Measurements from ENCODE around the gene CARS1.

The CARS1 gene

DNA sequence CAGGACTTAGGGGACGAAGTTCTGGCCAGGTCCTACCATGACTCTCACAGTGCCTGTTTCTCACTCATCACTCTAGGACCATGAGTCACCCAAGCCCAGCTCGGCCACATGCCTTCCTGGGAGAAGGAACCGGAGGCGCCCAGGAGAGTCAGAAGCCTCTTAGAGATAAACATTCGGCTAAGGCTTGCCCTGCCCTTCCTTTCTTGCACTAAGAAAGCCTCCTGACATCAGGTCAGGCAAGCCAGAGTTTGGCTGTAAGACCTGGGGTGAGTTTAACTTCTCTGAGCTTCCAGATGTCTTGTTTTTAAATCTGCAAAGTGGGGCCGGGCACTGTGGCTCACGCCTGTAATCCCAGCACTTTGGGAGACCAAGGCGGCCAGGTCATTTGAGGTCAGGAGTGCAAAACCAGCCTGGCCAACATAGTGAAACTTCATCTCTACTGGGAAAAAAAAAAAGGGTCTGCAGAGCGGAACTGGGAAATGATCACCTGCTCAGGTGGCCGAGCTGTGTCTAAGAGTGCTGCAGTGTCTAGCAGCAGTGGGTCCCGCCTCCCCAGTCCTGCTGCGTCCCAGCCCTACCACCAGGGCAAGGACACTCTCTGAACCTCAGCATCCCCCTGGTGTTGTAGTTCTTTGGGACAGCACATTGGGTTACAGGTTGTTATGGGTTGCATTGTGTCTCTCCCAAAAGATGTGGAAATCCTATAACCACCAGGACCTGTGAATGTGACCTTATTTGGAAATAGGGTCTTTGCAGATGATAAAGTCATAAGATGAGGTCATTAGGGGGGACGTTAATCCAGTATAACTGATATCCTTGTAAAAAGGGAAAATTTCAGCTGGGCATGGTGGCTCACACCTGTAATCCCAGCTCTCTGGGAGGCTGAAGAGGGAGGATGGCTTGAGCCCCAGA is 1.8 kb upstream of the CARS1 start:
- Histone ChIP-seq H3K36me3 (ENCODE audit: insufficient read depth, low read length) (no peaks in the 10 kb centered on the region), H3K9me3 (ENCODE audit: control insufficient read depth, insufficient read depth, low read length) (no peaks in the 10 kb centered on the region), H3K4me1 (ENCODE audit: insufficient read depth, low read length) (peaks cover 8% of the 10 kb centered on the region; the same call in 1 of the 2 replicates), H3K9ac (ENCODE audit: low read depth, low read length) (no peak overlapping the region)

- H3K4me1 ChIP-seq (ENCODE audit: insufficient read depth, low read length) = peaks cover 12% of the 10 kb centered on the region; the same call in 1 of the 2 replicates
- no peaks in the 10 kb centered on the region for H3K9me3 ChIP-seq (ENCODE audit: control insufficient read depth, insufficient read depth, low read length)
- H3K36me3 ChIP-seq (ENCODE audit: insufficient read depth, low read length) = no peaks in the 10 kb centered on the region
- peak overlapping the region; percentile 83 for H3K9ac ChIP-seq (ENCODE audit: low read depth, low read length)
Measured at GRCh38 chr11:3056296-3057068, 741 bp downstream of the CARS1 start.

GRCh38 chr11:3055891-3056290 is 1.3 kb downstream of the CARS1 start:
- Histone ChIP-seq H3K9ac (ENCODE audit: low read depth, low read length) (peak overlapping the region; percentile 83), H3K36me3 (ENCODE audit: insufficient read depth, low read length) (no peaks in the 10 kb centered on the region), H3K4me1 (ENCODE audit: insufficient read depth, low read length) (peaks cover 15% of the 10 kb centered on the region; the same call in 1 of the 2 replicates), H3K9me3 (ENCODE audit: control insufficient read depth, insufficient read depth, low read length) (no peaks in the 10 kb centered on the region)

DNA sequence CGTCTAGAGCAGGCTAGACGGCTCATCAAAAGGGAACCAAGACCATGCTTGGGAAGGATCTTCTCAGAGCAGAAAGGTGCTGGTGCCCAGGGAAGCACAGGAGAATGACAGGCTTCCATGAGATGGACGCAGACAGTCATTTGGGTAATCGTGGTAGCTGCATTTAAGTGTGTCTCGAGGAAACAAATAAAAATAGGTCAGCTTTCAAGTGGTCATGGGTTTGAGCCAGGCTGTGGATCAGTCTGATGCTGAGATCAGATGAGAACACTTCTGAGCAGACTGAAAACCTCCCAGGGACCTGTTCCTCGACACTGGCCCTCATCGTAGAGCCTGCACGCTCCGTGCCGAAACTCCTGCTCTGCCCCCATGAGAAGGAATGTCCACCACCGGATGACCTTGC is 4.7 kb downstream of the CARS1 start:
- H3K9ac ChIP-seq (ENCODE audit: low read depth, low read length) = no peak overlapping the region

DNA sequence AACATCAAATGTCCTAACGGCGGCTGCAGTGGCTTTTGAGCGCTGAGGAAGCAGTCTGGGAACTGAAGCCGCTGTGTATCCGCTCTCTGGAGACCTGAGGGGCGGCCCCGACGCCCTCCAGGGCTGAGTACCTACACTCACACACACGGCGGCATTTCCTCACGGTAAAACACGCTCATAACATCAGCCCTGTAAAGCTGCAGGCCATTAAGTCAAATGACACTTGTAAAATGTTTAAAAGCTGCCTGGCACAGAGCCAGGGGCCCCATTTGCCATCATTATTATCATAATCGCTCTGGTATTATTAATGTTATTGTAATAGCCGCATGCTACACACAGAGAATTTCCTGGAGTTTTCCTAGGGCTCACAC is 5.1 kb downstream of the CARS1 start:
- peaks cover 12% of the 10 kb centered on the region; the same call in 1 of the 2 replicates for H3K4me1 ChIP-seq (ENCODE audit: insufficient read depth, low read length)
- no peaks in the 10 kb centered on the region for H3K9me3 ChIP-seq (ENCODE audit: control insufficient read depth, insufficient read depth, low read length)
- no peaks in the 10 kb centered on the region for H3K36me3 ChIP-seq (ENCODE audit: insufficient read depth, low read length)
- H3K9ac ChIP-seq (ENCODE audit: low read depth, low read length) = no peak overlapping the region

More for the DNA sequence above, 4.7 kb downstream of the CARS1 start:
- Histone ChIP-seq H3K4me1 (ENCODE audit: insufficient read depth, low read length) (peaks cover 12% of the 10 kb centered on the region; the same call in 1 of the 2 replicates), H3K36me3 (ENCODE audit: insufficient read depth, low read length) (no peaks in the 10 kb centered on the region), H3K9me3 (ENCODE audit: control insufficient read depth, insufficient read depth, low read length) (no peaks in the 10 kb centered on the region)

- H3K4me1 ChIP-seq (ENCODE audit: insufficient read depth, low read length) = peaks cover 12% of the 10 kb centered on the region; the same call in 1 of the 2 replicates
- H3K36me3 ChIP-seq (ENCODE audit: insufficient read depth, low read length) = no peaks in the 10 kb centered on the region
- no peak overlapping the region for H3K9ac ChIP-seq (ENCODE audit: low read depth, low read length)
- H3K9me3 ChIP-seq (ENCODE audit: control insufficient read depth, insufficient read depth, low read length) = no peaks in the 10 kb centered on the region
Measured at GRCh38 chr11:3051196-3052108, 5.8 kb downstream of the CARS1 start.

GRCh38 chr11:3050386-3051195 is 6.6 kb downstream of the CARS1 start:
- Histone ChIP-seq H3K9ac (ENCODE audit: low read depth, low read length) (no peak overlapping the region), H3K36me3 (ENCODE audit: insufficient read depth, low read length) (no peaks in the 10 kb centered on the region), H3K9me3 (ENCODE audit: control insufficient read depth, insufficient read depth, low read length) (no peaks in the 10 kb centered on the region), H3K4me1 (ENCODE audit: insufficient read depth, low read length) (peaks cover 6% of the 10 kb centered on the region; the same call in 1 of the 2 replicates)

GRCh38 chr11:3049430-3050243 is 7.6 kb downstream of the CARS1 start:
- H3K9ac ChIP-seq (ENCODE audit: low read depth, low read length) = no peak overlapping the region
- peaks cover 2% of the 10 kb centered on the region; the same call in 1 of the 2 replicates for H3K36me3 ChIP-seq (ENCODE audit: insufficient read depth, low read length)
- H3K4me1 ChIP-seq (ENCODE audit: insufficient read depth, low read length) = peaks cover 6% of the 10 kb centered on the region; the same call in 1 of the 2 replicates
- H3K9me3 ChIP-seq (ENCODE audit: control insufficient read depth, insufficient read depth, low read length) = no peaks in the 10 kb centered on the region

DNA sequence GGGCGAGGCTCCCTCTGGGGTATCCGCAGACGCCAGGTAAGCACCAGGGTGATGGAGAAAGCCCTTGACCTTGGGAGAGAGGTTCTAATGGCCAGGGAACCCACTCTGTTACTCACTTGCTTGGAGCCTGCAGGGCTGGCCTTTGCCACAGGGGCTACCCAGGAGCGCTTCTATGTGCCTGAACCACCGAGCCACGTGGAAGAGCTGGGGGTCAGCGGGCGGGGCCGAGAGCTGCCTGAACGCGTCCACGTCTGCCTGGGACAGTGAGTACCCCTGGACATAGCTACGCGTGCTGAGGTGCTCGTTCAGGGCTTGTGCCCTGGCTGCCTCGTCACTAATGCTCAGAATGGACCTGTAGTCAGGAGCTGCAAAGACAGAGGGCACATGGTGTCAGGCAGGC is 9.6 kb downstream of the CARS1 start:
- H3K36me3 ChIP-seq (ENCODE audit: insufficient read depth, low read length) = peaks cover 4% of the 10 kb centered on the region
- H3K9ac ChIP-seq (ENCODE audit: low read depth, low read length) = no peak overlapping the region
- H3K4me1 ChIP-seq (ENCODE audit: insufficient read depth, low read length) = peaks cover 6% of the 10 kb centered on the region; the same call in 1 of the 2 replicates
- no peaks in the 10 kb centered on the region for H3K9me3 ChIP-seq (ENCODE audit: control insufficient read depth, insufficient read depth, low read length)

DNA sequence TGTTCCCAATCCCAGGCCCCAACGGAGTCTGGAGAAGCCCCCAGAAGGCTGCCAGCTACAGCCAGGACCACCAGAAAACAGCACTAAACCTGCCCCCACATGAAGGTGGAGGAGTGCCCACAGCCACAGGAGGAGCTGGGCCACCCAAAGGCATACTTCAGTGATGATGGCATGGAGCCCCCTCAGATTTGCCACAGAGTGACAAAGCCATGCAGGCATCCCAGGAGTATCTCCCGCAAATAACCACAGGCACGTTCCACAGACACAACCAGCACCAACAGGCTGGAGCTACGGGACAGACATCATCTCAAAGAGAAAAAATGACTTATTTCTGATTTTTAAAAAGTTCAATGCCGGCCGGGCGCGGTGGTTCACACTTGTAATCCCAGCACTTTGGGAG is 10.6 kb downstream of the CARS1 start:
- Histone ChIP-seq H3K36me3 (ENCODE audit: insufficient read depth, low read length) (peaks cover 10% of the 10 kb centered on the region), H3K4me1 (ENCODE audit: insufficient read depth, low read length) (peaks cover 4% of the 10 kb centered on the region; the same call in 1 of the 2 replicates), H3K9ac (ENCODE audit: low read depth, low read length) (no peak overlapping the region), H3K9me3 (ENCODE audit: control insufficient read depth, insufficient read depth, low read length) (no peaks in the 10 kb centered on the region)

DNA sequence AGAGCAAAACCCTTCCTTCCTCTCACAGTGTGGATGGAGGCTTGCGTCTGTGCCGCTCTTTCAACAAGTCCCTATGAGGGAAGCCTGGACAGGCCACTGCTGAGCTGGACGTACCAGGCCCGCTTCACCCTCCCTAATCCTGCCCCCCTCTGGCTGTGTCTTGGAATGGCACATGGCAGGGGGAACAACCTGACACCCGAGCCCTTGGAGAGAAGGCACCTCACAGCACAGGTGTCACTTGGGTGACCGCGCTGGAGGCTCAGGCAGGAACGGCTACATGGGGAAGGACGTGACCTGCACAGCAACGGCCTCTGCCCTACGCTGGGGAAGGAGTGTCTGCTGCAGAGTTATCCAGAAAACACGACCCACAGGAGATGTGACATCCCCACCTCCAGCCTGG is 11.0 kb downstream of the CARS1 start:
- peaks cover 10% of the 10 kb centered on the region for H3K36me3 ChIP-seq (ENCODE audit: insufficient read depth, low read length)
- H3K4me1 ChIP-seq (ENCODE audit: insufficient read depth, low read length) = no peaks in the 10 kb centered on the region; the same call in 1 of the 2 replicates
- no peaks in the 10 kb centered on the region for H3K9me3 ChIP-seq (ENCODE audit: control insufficient read depth, insufficient read depth, low read length)
- no peak overlapping the region for H3K9ac ChIP-seq (ENCODE audit: low read depth, low read length)

DNA sequence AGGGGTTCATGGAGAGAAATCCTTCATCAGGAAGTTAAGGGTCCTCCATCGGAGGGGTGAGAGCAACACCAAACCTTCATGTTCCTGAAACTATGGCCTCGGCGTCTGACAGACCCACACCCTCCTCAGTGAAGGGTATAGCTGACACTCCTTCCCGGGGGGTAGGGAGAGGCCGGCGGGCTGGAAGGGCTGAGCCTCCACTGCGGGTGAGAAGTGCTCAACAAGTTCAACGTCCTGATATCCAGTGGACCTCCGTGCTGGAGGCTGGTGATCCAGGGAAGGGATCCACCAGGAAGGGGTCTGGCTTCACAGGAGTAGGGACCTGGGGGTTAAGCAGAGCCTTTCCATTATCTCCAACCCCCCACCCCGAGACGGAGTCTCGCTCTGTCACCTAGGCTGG is 12.3 kb downstream of the CARS1 start:
- peaks cover 20% of the 10 kb centered on the region for H3K36me3 ChIP-seq (ENCODE audit: insufficient read depth, low read length)
- no peaks in the 10 kb centered on the region; the same call in 1 of the 2 replicates for H3K4me1 ChIP-seq (ENCODE audit: insufficient read depth, low read length)
- no peak overlapping the region for H3K9ac ChIP-seq (ENCODE audit: low read depth, low read length)
- H3K9me3 ChIP-seq (ENCODE audit: control insufficient read depth, insufficient read depth, low read length) = no peaks in the 10 kb centered on the region

Data from ES-I3 (cell line).